NCI-H1930 (cell line): Measurements from ENCODE around the gene SATB2.

Experiments used
- DNase-seq, 2 experiments: peaks; one replicate each; lab custom pipeline; 2025; lab: John Stamatoyannopoulos, UW

The SATB2 gene

GRCh38 chr2:199325881-199326280 lies 131.9 kb downstream of the SATB2 start:
- no peak for DNase-seq

- no peak for DNase-seq
These were observed 135.6 kb downstream of the SATB2 start for GRCh38 chr2:199322151-199322550.

GRCh38 chr2:199317646-199318045 lies 140.1 kb downstream of the SATB2 start:
- no peak for DNase-seq

- DNase-seq = no peak
These were observed 140.9 kb downstream of the SATB2 start for GRCh38 chr2:199316851-199317250.

DNA sequence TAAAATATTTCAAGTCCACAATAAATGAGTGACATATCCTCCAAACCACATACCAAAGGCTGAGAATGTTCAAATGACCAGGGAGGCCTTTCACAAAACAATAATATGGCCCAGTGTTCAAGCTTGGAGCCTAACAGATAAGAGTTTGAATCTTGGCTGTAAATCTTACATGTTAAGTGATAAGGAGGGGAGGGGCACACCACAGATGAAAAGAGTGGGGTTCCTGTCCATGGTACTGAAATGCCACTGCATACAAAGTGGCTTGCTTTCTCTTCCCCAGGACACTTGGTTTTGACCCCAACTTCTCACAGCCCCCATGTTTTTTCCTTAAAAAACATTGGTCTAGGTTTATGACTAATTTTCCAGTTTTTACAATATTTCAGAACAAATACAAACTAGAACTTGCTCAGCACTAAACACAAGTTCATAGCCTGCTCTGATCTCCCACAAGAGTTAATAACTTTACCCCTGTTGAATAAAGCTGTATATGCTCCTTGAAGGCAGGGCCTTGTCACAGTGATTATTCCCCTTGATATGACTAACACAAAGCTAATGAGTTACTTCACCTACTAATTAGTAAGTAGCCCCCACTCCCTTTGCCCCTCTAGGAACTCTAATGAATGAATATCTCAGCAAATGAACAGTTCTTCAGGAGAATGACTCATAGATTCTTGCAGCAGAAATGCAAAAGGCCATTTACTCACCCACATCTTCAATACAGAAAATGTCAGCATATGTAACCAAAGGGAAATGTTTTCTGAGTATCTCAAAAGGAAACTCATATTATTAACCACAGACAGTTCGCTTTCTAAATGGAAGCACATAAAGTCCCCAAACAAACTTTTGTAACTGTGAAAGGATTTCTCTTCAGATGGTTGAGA lies 142.2 kb downstream of the SATB2 start:
- DNase-seq = no peak

DNA sequence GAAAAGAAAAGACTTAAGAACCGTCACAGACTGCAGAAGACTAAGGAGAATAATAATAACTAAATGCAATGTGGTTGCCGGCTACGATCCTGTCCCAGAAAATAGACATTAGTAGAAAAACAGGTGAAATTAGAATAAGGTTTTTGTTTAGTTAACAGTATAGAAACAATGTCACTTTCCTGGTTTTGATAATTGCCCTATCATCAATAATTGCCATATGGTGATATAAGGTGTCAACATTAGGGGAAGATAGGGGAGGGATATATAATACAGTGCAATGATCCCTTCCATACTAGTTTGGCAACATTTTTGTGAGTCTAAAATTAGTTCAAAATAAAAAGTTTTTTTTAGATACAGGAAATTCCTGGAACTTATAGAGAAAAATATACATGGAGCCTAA lies 144.8 kb downstream of the SATB2 start:
- no peak for DNase-seq

GRCh38 chr2:199310771-199311585 lies 146.8 kb downstream of the SATB2 start:
- DNase-seq = peak; percentile 38 to 63

- peak; percentile 74 to 77 for DNase-seq
These were observed 147.8 kb downstream of the SATB2 start for GRCh38 chr2:199309973-199310372.

GRCh38 chr2:199309411-199309810 lies 148.3 kb downstream of the SATB2 start:
- no peak for DNase-seq

- no peak for DNase-seq
These were observed 149.2 kb downstream of the SATB2 start for GRCh38 chr2:199308567-199308966.

GRCh38 chr2:199307461-199307860 lies 150.3 kb downstream of the SATB2 start:
- no peak for DNase-seq

- no peak for DNase-seq
These were observed 151.6 kb downstream of the SATB2 start for GRCh38 chr2:199306116-199306515.

- no peak for DNase-seq
These were observed 154.0 kb downstream of the SATB2 start for GRCh38 chr2:199303728-199304177.

- DNase-seq = no peak
These were observed 154.9 kb downstream of the SATB2 start for GRCh38 chr2:199302851-199303250.

GRCh38 chr2:199288424-199288823 lies 169.3 kb downstream of the SATB2 start:
- DNase-seq = no peak

DNA sequence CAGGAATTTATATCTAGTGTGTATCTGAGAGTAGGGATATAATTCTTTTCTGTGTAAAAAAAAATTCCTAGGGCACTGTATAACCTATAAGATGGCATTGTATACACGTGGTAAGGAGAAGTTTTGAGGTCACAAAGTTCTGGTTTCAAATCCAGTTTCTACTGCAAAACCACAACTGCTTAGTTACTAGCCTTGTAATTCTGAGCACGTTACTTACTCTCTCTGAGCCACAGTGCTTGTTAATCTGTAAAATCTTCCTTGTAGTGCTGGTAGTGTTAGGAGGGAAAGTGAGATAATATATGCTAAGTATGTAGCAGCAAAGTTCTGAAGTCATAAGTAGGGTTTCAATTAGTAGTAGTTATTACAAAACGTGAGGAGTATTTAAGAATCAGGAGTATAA lies 175.4 kb downstream of the SATB2 start:
- DNase-seq = no peak

DNA sequence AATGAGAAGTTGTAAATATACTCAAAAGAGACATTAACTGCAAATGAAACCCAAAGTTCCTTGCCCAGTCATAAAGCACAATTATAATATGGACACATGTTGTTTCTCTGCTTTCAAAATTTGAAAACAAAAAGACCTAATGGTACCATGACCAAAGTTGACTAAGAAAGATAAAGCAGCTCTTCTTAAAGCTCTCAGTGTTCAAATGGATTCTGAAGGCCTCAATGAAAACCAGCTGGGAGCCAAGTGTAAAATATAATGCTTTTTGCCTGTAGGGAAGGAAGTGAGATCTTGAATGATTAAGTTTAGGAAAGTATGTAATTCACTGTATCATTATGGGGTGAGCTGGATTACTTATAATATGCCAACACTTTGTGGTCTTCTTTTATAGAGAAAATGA lies 178.6 kb downstream of the SATB2 start:
- no peak for DNase-seq

DNA sequence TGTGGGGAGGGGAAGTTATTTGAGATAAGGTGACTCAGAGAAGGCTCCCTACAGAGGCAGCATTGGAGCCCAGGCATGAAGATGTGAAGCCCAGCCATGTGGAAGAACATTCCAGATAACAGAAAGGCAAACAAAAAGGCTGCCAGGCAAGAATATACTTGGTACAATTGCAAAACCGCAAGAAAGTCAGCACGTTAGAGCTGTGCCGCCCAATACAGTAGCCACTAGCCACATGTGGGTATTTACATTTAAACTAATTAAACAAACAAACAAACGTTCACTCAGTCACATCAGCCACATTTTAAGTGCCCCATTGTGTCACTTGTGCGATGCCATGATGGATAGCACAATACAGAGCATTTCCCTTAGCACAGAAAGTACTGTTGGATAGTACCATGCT lies 179.6 kb downstream of the SATB2 start:
- DNase-seq = no peak

DNA sequence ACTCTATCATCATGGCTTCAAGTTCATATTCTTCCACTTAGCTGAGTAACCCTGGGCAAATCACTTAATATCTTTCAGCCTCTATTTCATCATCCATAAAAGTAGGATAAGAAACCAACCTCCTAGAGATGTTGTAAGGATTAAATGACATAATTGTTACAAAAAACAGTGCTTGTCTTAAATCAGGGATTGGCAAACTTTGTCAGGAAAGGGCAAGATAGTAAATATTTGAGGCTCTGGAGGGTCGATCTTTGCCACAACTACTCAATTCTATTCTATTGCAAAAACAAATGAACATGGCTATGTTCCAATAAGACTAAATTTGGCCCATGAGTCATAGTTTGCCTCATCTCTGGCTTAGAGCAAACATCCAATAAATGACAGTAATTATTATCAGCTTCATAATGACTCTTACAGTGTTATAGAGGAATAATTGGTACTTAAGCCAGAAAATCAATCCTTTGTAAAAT lies 184.7 kb downstream of the SATB2 start:
- no peak for DNase-seq

- DNase-seq = no peak
These were observed 195.8 kb downstream of the SATB2 start for GRCh38 chr2:199261936-199262335.

DNA sequence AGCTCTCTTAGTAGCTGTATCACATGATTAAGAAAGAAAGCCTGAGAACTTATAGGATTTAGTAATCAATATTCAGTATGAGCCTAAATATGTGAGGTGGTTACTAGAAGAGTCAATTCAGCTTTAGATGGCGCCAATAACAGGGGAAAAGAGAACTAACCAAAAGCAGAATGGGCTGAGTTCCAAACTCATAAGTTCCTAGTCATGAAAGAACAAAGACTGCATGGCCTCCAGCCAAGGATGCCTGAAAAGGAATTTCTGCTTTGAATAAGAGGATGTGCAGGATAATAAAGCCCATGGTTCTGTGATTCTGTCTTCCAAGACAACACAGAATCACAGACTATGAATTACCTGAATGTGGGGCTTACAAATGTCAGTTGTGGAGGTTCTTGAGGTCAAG lies 196.5 kb downstream of the SATB2 start:
- no peak for DNase-seq

DNA sequence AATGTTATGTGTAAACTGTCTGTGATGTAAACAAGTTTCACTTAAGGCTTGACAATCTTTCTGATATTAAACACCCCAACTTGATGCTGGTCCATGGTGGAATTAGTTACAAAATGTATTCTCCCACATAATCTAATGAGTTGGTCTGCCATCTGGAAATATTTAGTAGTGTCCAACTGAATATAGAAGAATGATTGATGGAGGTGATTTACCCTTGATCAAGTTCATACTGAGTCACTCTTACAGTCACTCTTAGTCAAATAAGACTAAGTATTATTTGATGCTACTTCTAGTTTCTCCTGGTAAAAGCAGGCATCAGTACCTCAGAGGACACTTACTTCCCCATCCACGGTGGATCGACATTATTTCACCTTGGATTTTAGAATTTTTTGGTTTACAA lies 198.1 kb downstream of the SATB2 start:
- DNase-seq = no peak

- no peak for DNase-seq
These were observed 199.4 kb downstream of the SATB2 start for GRCh38 chr2:199258291-199258690.
